K562 (cell line): ENCODE measurements around the gene CAPZA1. TPM values are rescaled to one million over a fixed set of nuclear protein-coding genes. Genes with fewer than 3 reads are reported as not detected.

Experiments
- BRD9 ChIP-seq: fragments of 450-650 bp; IDR thresholded peaks from 2 replicates; pipeline ENCODE4 v1.6.1; 2018; ENCODE audit warnings: low read depth; ENCODE audit not compliant: partially characterized antibody
- CEBPG ChIP-seq, 3 experiments: fragments of 200-800 bp in 1 of 3; sonication (Bioruptor generic) in 1 of 3; sonication (generic) in 1 of 3; formaldehyde crosslinking in 1 of 3; IDR thresholded peaks in 2 of 3; conservative IDR thresholded peaks in 1 of 3; 2 replicates each; pipeline versions ENCODE4 v1.6.1 to v1.8.0; 2016 to 2022; ENCODE audit warnings: missing compliant biosample characterization in 2 of 3, missing genetic modification characterization in 2 of 3, mild to moderate bottlenecking in 1 of 3, missing genetic modification reagents in 1 of 3
- DPF2 ChIP-seq: fragments of 450-650 bp; IDR thresholded peaks from 2 replicates; pipeline ENCODE4 v1.6.1; 2016
- GATAD2B ChIP-seq: fragments of 450-650 bp; IDR thresholded peaks from 2 replicates; pipeline ENCODE4 v1.6.1; 2017; ENCODE audit warnings: mild to moderate bottlenecking, borderline replicate concordance
- KAT7 ChIP-seq: sonication (generic); formaldehyde crosslinking; IDR thresholded peaks from 2 replicates; pipeline ENCODE4 v1.8.0; 2022; ENCODE audit warnings: missing genetic modification reagents, mild to moderate bottlenecking, borderline replicate concordance
- NBN ChIP-seq: fragments of 450-650 bp; IDR thresholded peaks from 2 replicates; pipeline ENCODE4 v1.6.1; 2016; ENCODE audit warnings: low read depth, mild to moderate bottlenecking
- PCBP2 ChIP-seq: fragments of 200-400 bp; formaldehyde crosslinking; IDR thresholded peaks from 2 replicates; pipeline ENCODE4 v1.6.1; 2018; ENCODE audit warnings: low read length, low read depth, mild to moderate bottlenecking, moderate library complexity; ENCODE audit not compliant: poor library complexity, severe bottlenecking
- RAD21 ChIP-seq, 2 experiments: fragments of 250-450 bp in 1 of 2; fragments of 450-650 bp in 1 of 2; sonication (Bioruptor Pico) in 1 of 2; formaldehyde crosslinking in 1 of 2; IDR thresholded peaks in 1 of 2; conservative IDR thresholded peaks in 1 of 2; 2 replicates each; pipeline versions ENCODE4 v1.4.0 to v1.8.0; 2020 to 2022; ENCODE audit warnings: mild to moderate bottlenecking in 2 of 2, moderate library complexity in 1 of 2
- TFAM ChIP-seq: fragments of 250-450 bp; sonication (Bioruptor Pico); conservative IDR thresholded peaks from 2 replicates; pipeline ENCODE4 v1.5.0; 2021; ENCODE audit warnings: mild to moderate bottlenecking, moderate library complexity
- ZBTB7A ChIP-seq: IDR thresholded peaks from 2 replicates; pipeline ENCODE4 v1.6.1; 2011; ENCODE audit warnings: low read depth, mild to moderate bottlenecking, low read length, moderate library complexity, borderline replicate concordance; ENCODE audit not compliant: control insufficient read depth
- polyA plus RNA-seq, 8 experiments: library from polyadenylated mRNA; depleted of rRNA in 4 of 8; stranded (reverse) in 5 of 8; unstranded in 3 of 8; fragments of >200 nt; fragmentation: Nextera tagmentation in 2 of 8; fragmentation: Illumina TruSeq in 1 of 8; extraction: Ambion mirVana in 2 of 8; extraction: Trizol in 1 of 8; gene quantifications; 2 replicates each; pipeline versions ENCODE4 v1.2.1 to v1.2.3, GENCODE V29; 2011 to 2014; ENCODE audit warnings: inconsistent platforms in 1 of 8, missing spikeins in 1 of 8
- total RNA-seq, 7 experiments: library from RNA; depleted of rRNA in 6 of 7; stranded (reverse); fragments of >200 nt in 6 of 7; fragmentation: Illumina TruSeq in 2 of 7; extraction: Trizol in 2 of 7; gene quantifications; 2 replicates each; pipeline versions ENCODE4 v1.2.1 to v1.2.3, GENCODE V29; 2011 to 2021; ENCODE audit warnings: low replicate concordance in 1 of 7
- TF ChIP-seq, protein P1 (sequence below): sonication (generic); formaldehyde crosslinking; IDR thresholded peaks from 2 replicates; pipeline ENCODE4 v1.8.0; 2022; ENCODE audit warnings: missing genetic modification reagents, mild to moderate bottlenecking, borderline replicate concordance
- TF ChIP-seq, protein P2 (sequence below): IDR thresholded peaks from 2 replicates; pipeline ENCODE4 v1.6.1; 2012; ENCODE audit warnings: low read depth, low read length, improper control_type of control experiment, borderline replicate concordance
- TF ChIP-seq, protein P3 (sequence below): fragments of 250-450 bp; sonication (Bioruptor Pico); IDR thresholded peaks from 2 replicates; pipeline ENCODE4 v1.4.0; 2020; ENCODE audit warnings: mild to moderate bottlenecking, moderate library complexity, borderline replicate concordance
- TF ChIP-seq, protein P4 (sequence below): fragments of 450-650 bp; IDR thresholded peaks from 2 replicates; pipeline ENCODE4 v1.6.1; 2017; ENCODE audit warnings: antibody characterized with exemption, mild to moderate bottlenecking

The CAPZA1 gene
- total and polyA plus RNA-seq, 9 of the 15 experiments (the other 6 are each of a cell fraction or from before 2014, with no cell fraction given) = 237 to 1,020 (median 306) TPM

DNA sequence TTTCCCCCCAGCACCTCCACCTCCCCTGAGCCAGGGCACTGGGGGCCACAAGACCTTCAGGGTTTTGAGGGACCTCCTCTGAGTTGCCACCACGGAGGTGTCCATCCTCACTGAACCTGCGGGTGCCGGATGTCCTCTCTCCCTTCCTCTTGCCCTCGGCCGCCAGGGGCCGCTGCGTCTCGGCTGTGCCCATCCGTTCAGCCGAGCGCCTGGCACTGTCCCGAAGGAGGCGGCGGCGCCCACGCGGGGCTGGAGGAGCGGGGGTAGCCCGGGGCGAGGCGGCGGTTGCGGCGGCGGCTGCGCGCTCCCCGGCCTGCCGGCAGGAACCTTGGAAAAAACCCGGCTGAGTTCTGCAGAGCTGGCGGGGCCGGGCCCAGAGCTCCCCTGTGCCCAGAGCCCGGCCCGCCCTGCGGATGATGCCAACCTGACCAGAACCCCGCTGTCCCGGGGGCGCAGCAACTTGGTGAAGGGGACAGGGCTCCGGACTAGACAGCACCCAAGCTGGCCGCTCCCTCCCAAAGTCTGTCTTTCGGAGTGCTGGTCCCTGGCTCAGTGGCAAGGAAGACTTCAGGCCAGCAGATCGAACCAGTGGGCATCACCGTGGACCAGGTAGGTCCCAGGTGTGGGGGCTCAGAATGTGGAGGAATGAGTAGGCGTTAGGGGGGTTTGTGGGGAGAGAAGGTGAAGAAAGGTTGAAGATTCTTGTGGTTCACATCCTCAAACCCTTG lies 99.2 kb downstream of the CAPZA1 start (continued):
- TF ChIP-seq, protein P1, sequence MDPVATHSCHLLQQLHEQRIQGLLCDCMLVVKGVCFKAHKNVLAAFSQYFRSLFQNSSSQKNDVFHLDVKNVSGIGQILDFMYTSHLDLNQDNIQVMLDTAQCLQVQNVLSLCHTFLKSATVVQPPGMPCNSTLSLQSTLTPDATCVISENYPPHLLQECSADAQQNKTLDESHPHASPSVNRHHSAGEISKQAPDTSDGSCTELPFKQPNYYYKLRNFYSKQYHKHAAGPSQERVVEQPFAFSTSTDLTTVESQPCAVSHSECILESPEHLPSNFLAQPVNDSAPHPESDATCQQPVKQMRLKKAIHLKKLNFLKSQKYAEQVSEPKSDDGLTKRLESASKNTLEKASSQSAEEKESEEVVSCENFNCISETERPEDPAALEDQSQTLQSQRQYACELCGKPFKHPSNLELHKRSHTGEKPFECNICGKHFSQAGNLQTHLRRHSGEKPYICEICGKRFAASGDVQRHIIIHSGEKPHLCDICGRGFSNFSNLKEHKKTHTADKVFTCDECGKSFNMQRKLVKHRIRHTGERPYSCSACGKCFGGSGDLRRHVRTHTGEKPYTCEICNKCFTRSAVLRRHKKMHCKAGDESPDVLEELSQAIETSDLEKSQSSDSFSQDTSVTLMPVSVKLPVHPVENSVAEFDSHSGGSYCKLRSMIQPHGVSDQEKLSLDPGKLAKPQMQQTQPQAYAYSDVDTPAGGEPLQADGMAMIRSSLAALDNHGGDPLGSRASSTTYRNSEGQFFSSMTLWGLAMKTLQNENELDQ (CRISPR knock-in tag) = no peak
- peak; percentile 81 to 83 for TF ChIP-seq RAD21 (CRISPR knock-in tag; conservative IDR thresholded peaks at IDR 0.05 in 1 of 2, IDR thresholded peaks at IDR 0.05 in 1 of 2)
- no peak for TF ChIP-seq KAT7 (CRISPR knock-in tag)
- no peak for TF ChIP-seq GATAD2B
- no peak for TF ChIP-seq ZBTB7A
- TF ChIP-seq DPF2 = no peak
- TF ChIP-seq, protein P2, sequence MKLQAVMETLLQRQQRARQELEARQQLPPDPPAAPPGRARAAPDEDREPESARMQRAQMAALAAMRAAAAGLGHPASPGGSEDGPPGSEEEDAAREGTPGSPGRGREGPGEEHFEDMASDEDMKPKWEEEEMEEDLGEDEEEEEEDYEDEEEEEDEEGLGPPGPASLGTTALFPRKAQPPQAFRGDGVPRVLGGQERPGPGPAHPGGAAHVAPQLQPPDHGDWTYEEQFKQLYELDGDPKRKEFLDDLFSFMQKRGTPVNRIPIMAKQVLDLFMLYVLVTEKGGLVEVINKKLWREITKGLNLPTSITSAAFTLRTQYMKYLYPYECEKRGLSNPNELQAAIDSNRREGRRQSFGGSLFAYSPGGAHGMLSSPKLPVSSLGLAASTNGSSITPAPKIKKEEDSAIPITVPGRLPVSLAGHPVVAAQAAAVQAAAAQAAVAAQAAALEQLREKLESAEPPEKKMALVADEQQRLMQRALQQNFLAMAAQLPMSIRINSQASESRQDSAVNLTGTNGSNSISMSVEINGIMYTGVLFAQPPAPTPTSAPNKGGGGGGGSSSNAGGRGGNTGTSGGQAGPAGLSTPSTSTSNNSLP = no peak
- TF ChIP-seq CEBPG (CRISPR knock-in tag; IDR thresholded peaks at IDR 0.05) = no peak
- no peak for TF ChIP-seq CEBPG (tag; conservative IDR thresholded peaks at IDR 0.05 in 1 of 2, IDR thresholded peaks at IDR 0.05 in 1 of 2)
- no peak for TF ChIP-seq NBN
- no peak for TF ChIP-seq PCBP2
- TF ChIP-seq BRD9 = no peak
- TF ChIP-seq, protein P3, sequence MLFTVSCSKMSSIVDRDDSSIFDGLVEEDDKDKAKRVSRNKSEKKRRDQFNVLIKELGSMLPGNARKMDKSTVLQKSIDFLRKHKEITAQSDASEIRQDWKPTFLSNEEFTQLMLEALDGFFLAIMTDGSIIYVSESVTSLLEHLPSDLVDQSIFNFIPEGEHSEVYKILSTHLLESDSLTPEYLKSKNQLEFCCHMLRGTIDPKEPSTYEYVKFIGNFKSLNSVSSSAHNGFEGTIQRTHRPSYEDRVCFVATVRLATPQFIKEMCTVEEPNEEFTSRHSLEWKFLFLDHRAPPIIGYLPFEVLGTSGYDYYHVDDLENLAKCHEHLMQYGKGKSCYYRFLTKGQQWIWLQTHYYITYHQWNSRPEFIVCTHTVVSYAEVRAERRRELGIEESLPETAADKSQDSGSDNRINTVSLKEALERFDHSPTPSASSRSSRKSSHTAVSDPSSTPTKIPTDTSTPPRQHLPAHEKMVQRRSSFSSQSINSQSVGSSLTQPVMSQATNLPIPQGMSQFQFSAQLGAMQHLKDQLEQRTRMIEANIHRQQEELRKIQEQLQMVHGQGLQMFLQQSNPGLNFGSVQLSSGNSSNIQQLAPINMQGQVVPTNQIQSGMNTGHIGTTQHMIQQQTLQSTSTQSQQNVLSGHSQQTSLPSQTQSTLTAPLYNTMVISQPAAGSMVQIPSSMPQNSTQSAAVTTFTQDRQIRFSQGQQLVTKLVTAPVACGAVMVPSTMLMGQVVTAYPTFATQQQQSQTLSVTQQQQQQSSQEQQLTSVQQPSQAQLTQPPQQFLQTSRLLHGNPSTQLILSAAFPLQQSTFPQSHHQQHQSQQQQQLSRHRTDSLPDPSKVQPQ (CRISPR knock-in tag) = no peak
- TF ChIP-seq, protein P4, sequence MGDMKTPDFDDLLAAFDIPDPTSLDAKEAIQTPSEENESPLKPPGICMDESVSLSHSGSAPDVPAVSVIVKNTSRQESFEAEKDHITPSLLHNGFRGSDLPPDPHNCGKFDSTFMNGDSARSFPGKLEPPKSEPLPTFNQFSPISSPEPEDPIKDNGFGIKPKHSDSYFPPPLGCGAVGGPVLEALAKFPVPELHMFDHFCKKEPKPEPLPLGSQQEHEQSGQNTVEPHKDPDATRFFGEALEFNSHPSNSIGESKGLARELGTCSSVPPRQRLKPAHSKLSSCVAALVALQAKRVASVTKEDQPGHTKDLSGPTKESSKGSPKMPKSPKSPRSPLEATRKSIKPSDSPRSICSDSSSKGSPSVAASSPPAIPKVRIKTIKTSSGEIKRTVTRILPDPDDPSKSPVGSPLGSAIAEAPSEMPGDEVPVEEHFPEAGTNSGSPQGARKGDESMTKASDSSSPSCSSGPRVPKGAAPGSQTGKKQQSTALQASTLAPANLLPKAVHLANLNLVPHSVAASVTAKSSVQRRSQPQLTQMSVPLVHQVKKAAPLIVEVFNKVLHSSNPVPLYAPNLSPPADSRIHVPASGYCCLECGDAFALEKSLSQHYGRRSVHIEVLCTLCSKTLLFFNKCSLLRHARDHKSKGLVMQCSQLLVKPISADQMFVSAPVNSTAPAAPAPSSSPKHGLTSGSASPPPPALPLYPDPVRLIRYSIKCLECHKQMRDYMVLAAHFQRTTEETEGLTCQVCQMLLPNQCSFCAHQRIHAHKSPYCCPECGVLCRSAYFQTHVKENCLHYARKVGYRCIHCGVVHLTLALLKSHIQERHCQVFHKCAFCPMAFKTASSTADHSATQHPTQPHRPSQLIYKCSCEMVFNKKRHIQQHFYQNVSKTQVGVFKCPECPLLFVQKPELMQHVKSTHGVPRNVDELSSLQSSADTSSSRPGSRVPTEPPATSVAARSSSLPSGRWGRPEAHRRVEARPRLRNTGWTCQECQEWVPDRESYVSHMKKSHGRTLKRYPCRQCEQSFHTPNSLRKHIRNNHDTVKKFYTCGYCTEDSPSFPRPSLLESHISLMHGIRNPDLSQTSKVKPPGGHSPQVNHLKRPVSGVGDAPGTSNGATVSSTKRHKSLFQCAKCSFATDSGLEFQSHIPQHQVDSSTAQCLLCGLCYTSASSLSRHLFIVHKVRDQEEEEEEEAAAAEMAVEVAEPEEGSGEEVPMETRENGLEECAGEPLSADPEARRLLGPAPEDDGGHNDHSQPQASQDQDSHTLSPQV = no peak
- no peak for TF ChIP-seq TFAM (CRISPR knock-in tag)
